ENCODE results near the gene MAPK6.

- TF ChIP-seq, protein P1, sequence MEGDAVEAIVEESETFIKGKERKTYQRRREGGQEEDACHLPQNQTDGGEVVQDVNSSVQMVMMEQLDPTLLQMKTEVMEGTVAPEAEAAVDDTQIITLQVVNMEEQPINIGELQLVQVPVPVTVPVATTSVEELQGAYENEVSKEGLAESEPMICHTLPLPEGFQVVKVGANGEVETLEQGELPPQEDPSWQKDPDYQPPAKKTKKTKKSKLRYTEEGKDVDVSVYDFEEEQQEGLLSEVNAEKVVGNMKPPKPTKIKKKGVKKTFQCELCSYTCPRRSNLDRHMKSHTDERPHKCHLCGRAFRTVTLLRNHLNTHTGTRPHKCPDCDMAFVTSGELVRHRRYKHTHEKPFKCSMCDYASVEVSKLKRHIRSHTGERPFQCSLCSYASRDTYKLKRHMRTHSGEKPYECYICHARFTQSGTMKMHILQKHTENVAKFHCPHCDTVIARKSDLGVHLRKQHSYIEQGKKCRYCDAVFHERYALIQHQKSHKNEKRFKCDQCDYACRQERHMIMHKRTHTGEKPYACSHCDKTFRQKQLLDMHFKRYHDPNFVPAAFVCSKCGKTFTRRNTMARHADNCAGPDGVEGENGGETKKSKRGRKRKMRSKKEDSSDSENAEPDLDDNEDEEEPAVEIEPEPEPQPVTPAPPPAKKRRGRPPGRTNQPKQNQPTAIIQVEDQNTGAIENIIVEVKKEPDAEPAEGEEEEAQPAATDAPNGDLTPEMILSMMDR (IDR thresholded peaks at IDR 0.05): no peak
- TF ChIP-seq POLR2AphosphoS5 (IDR thresholded peaks at IDR 0.05) (peak in 1 of 2 donors; percentile 53), POLR2A (IDR thresholded peaks at IDR 0.05) (no peak), EP300 (IDR thresholded peaks at IDR 0.05) (peak in 1 of 4 donors; percentile 59)
These were observed 52.6 kb downstream of the MAPK6 start for GRCh38 chr15:52071570-52071969.
